GF-D8 (cell line): ENCODE measurements around the gene PEX3.
"Not testable (repeated sequence)": the region's sequence is repeated elsewhere in the genome, so short reads cannot be mapped to it uniquely, and the experiment has no call there.

Experiments used
- DNase-seq: peaks from one replicate; lab custom pipeline; 2025; lab: John Stamatoyannopoulos, UW

PEX3 gene

DNA sequence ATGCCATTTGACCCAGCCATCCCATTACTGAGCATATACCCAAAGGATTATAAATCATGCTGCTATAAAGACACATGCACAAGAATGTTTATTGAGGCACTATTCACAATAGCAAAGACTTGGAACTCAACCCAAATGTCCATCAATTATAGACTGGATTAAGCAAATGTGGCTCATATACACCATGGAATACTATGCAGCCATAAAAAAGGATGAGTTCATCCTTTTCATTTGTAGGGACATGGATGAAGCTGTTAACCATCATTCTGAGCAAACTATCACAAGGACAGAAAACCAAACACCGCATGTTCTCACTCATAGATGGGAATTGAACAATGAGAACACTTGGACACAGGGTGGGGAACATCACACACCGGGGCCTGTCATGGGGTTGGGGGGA is 2.7 kb upstream of the PEX3 start:
- not testable (repeated sequence) for DNase-seq

DNA sequence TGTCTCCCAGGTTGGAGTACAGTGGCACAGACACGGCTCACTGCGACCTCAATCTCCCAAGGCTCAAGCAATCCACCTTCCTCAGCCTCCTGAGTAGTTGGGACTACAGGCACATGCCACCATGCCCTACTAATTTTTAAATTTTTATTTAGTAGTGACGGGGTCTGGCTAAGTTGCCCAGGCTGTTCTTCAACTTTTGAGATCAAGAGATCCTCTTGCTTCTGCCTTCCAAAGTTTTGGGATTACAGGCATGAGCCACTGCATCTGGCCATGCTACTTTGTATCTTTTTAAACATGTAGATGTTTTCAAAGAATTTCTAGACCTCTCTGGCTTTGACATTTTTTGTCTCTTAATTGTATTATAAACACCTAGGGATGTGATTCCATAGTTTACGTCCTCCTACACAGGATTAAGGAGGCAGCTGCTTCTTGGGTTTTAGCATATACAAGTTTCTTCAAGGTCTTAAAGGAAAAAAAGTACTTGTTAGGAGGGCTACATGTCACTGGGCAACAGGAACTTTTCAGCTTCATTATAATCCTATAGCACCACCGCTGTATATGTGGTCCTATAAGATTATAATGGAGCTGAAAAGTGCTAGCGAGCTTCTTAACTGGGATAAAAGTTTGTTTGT is 1.4 kb upstream of the PEX3 start:
- DNase-seq, result no peak

GRCh38 chr6:143449714-143450452 is 722 bp upstream of the PEX3 start:
- DNase-seq, result peak; percentile 88

DNA sequence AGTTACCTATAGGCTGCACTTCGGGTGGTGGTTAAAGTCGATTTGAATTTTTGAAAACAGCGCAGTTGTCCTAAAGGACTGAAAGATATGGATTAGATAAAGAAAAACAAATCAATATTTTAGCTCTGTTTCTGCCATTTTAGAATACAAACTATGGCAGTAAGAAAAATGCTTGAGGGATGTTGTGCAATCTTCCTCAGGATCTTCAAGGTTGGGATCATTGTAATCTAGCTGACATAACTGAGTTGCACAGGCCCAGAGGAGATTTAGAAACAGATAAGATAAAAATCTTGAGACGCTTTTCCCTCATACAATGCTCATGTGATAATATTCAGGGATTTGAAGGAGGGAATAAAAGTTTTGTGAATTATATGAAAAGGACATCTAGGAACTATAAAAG is 926 bp downstream of the PEX3 start:
- peak; percentile 54 for DNase-seq

GRCh38 chr6:143457563-143458359 is 7.2 kb downstream of the PEX3 start:
- no peak for DNase-seq

- DNase-seq, result no peak
These were observed 14.9 kb downstream of the PEX3 start for GRCh38 chr6:143465546-143465945.

DNA sequence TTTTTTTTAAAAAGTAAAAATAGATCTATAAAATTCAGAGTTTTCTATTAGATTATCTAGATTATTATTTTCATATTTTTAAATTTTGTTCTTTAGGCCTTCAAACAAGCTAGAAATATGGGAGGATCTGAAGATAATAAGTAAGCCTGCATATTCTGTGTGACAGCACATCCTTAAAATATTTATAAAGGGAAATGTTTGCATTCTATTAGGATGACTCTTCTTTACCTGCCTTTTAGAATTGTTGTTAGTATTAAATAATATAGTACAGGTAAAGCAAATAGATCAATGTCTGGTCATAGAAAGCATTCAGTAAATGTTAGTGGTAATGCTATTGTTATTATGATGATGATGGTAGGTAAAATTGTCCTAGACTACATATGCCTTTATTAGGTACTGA is 17.4 kb downstream of the PEX3 start:
- DNase-seq, result no peak

DNA sequence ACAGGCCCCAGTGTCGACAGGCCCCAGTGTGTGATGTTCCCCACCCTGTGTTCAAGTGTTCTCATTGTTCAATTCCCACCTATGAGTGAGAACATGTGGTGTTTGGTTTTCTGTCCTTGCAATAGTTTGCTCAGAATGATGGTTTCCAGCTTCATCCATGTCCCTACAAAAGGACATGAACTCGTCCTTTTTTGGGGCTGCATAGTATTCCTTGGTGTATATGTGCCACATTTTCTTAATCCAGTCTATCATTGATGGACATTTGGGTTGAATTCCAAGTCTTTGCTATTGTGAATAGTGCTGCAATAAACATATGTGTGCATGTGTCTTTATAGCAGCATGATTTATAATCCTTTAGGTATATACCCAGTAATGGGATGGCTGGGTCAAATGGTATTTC is 18.2 kb downstream of the PEX3 start:
- not testable (repeated sequence) for DNase-seq

DNA sequence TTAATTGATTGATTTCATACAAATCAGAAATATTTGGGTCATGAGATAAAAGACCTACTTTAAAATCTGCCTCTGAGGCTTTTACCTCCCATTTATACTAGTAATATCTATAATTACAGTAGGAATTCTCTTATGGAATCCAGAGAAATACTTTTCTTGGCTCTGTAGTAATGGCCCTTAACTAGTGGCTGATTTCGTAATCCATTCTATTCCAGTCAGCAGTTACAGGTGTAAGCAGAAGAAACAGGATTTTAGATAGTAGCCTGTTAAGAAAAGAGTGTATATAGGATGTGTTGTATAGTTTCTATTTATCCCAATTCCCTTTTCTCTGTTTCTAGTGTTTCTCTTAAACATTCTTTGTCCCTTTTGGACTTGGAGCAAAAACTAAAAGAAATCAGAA is 21.2 kb downstream of the PEX3 start:
- DNase-seq, result no peak

DNA sequence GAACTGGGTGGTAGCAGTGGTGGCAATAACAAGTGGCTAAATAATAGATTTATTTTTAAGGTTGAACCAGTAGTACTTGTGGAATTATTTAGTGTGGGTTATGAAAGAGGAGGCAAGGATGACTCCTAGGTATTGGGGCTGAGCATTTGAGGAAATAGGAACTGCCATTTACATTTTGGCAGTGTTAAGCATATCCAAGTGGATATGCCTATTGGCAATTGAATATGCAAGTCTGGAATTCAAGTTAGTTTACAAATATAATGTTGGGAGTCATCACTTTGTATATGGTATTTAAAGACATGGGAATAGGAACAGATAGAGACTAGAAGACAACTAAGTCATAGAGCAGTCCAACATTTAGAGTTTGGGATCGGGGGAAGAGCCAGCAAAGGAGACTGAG is 25.9 kb downstream of the PEX3 start:
- DNase-seq, result no peak

DNA sequence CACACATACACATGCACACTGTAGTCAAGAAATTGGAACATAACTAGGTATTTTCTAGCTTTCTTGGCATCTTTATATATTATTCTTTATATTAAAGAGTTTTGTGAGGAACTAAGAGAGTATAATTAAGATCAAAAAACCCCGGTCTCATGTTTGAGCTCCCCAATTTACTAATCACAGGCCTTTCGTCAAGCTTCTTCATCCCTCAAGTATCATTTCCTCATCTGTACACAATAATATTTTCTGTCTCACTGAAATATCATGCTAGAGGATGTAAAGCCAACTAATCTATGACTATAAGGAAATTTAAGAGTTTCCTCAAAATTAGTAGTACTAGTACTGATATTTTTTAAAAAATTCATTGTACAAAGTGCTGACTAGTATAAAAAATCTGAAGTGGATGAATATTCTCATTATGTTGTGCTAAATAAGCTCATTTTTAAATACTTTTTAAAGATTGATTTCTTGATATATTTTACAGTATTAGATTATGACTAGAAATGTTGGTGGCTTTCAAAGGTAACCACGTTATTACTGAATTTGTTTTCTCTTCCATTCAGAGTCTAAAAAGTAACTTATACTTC is 28.0 kb downstream of the PEX3 start:
- no peak for DNase-seq

DNA sequence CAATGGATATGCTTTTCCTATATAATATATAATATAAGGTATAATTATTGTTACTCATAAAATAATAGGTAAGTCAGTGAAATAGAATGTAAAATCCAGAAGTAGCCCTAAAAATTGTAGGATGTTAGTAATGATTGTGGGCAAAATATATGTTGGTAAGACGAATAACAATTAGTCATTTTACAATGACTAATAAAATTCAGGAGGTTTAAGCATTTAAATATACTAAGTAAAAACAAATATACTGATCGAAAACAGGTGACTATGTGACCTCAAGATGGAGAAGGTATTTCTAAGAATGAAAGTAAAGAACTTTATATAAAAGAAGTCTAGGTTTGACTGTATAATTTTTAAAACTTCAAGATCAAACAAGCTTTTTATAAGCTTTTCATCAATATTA is 32.0 kb downstream of the PEX3 start:
- no peak for DNase-seq

DNA sequence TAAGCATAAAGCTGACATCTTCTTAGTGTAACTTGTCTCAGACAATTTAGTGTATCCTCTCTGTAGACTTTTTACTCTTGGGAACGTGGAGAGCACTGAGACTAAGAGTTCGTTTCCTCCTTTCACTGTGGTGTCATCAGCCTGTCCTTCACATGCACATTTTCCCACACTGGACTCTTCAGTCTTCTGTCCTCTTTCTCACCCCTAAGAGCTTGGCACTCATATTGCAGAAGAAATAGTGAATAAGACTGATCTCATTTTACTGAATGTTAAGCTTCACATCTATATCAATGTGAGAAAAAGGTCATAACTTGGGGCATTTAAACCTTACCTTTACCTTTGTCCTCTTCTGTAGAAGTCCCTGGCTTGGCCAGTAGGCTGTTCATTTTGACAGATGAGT is 35.4 kb downstream of the PEX3 start:
- DNase-seq, result no peak

DNA sequence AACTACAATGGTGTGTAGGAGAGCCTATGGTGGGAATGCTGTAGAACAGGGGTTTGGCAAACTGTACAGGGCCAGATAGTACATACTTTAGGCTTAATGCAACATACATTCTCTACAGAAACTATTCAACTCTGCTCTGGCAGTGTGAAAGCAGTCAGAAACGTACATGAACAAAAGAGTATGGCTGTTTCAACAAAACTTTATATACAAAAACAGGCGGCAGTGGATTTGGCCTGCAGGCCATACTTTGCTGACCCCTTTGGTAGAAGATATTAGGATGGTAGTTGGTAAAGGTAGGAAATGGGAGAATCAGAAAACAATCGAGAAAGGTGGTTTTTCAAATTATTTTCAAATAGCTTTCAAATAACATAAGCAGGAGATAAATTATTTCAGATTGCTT is 36.1 kb downstream of the PEX3 start:
- DNase-seq, result no peak

GRCh38 chr6:143490244-143490643 is 39.6 kb downstream of the PEX3 start:
- no peak for DNase-seq

GRCh38 chr6:143490775-143491174 is 40.2 kb downstream of the PEX3 start:
- DNase-seq, result no peak

DNA sequence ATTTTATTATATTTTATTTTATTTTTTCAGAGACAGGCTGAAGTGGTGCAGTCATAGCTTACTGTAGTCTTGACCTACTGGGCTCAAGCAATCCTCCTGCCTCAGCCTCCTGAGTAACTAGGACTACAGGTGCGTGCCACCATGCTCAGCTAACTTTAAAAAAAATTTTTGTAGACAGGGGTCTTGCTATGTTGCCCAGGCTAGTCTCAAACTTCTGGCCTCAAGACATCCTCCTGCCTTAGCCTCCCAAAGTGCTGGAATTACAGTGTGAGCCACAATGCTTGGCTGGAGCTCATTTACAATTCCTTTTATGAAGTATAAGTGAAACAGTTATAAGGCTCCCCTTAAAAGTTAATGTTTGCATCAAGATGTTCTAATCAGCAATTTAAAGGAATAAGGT is 46.4 kb downstream of the PEX3 start:
- DNase-seq, result no peak

GRCh38 chr6:143498428-143498827 is 47.8 kb downstream of the PEX3 start:
- DNase-seq, result peak; percentile 28

DNA sequence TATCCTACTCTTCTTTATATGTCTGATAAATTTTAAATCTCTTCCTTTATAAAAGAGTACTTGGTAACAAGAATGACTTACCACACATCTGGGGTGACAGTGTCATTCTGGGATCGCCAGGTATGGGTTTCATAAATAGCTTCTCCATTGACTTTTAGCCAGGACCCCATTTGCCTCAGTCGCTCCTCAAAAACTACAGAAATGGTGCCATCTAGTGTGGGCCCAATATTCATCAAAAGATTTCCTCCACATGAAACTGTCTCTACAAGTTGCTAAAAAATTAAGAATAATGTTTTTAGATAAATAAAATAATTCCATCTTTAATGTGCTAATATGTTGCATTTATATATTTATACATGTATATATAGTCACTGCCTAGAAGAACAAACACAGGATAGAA is 51.2 kb downstream of the PEX3 start:
- no peak for DNase-seq

DNA sequence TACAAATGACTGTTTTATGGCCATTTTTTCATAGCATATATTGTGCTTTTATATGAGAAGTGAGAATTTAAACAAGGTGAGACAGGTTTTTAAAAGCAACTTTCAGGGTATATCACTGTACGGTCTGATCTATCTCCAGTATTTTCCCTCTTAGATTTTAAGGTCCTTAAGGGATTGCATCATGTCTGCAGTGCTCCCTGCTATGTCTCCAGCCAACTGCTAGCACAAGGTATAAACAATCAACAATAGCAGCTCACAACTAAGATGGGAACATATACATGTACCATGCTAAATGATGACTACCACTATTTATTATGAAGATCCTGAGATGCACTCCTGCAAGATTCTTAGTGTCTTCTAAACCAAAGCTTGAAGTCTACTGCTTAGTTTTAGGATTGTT is 53.8 kb downstream of the PEX3 start:
- DNase-seq, result no peak

DNA sequence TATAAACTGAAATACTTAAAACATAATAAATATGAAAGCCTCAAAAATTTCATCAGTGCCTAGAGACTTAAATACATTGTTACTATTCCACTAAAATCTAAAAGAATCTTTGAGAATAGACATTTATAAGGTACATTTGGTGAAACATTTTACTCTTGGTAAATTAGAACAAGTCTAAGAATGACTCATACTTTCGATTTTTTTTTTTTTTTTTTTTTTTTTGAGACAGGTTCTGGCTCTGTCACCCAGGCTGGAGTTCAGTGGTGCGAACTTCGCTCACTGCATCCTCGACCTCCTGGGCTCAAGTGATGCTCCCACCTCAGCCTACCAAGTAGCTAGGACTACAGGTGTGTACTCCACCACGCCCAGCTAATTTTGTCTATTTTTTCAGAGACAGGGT is 54.5 kb downstream of the PEX3 start:
- DNase-seq, result no peak

DNA sequence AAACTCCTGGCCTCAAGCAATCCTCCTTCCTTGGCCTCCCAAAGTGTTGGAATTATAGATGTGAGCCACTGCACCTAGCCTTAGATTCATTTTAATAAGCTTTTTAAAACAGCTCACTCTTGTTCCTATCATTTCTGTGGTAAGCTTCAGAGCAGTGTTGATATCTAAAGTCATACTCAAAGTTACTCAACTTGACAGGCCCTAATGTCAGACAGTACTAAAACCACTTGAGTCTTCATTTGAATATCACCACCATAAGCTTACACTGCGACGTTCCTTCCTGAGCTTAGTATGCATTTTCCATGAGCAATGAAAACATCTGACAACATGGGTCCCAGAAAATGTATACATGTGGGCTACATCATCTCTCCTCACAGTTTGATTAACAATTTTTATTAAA is 54.9 kb downstream of the PEX3 start:
- no peak for DNase-seq

- DNase-seq, result no peak
These were observed 55.6 kb downstream of the PEX3 start for GRCh38 chr6:143506199-143506598.
